HepG2 (cell line): ENCODE data around the gene ADARB2.

Source experiments
- CTCF ChIP-seq: sonication (generic); formaldehyde crosslinking; IDR thresholded peaks from 2 replicates; pipeline ENCODE4 v1.5.0; 2020; ENCODE audit warnings: mild to moderate bottlenecking, missing genetic modification reagents, moderate library complexity
- FOXP4 ChIP-seq: sonication (generic); formaldehyde crosslinking; IDR thresholded peaks from 2 replicates; pipeline ENCODE4 v1.4.0; 2020; ENCODE audit warnings: missing genetic modification reagents
- GABPA ChIP-seq, 2 experiments: IDR thresholded peaks; 2 replicates each; pipeline ENCODE4 v1.6.1; 2011 to 2016; ENCODE audit warnings: low read depth in 2 of 2, low read length in 1 of 2, missing biosample characterization in 1 of 2, missing genetic modification characterization in 1 of 2
- NFIC ChIP-seq: IDR thresholded peaks from 2 replicates; pipeline ENCODE4 v1.6.1; 2012; ENCODE audit warnings: mild to moderate bottlenecking, low read length, inconsistent platforms
- POLR2A ChIP-seq, 2 experiments: IDR thresholded peaks; 2 replicates each; pipeline ENCODE4 v1.6.1; 2011; ENCODE audit warnings: low read depth in 2 of 2, low read length in 2 of 2, mild to moderate bottlenecking in 1 of 2, moderate library complexity in 1 of 2; ENCODE audit not compliant: insufficient read depth in 1 of 2
- TAF1 ChIP-seq: sonication (generic); formaldehyde crosslinking; IDR thresholded peaks from 2 replicates; pipeline ENCODE4 v1.4.0; 2020; ENCODE audit warnings: missing genetic modification reagents
- TFAP4 ChIP-seq: sonication (generic); IDR thresholded peaks from 2 replicates; pipeline ENCODE4 v1.6.1; 2016; ENCODE audit warnings: low read depth, borderline replicate concordance
- ZBTB25 ChIP-seq: IDR thresholded peaks from 2 replicates; pipeline ENCODE4 v1.6.1; 2018; ENCODE audit warnings: missing genetic modification reagents
- ZNF121 ChIP-seq: sonication (generic); formaldehyde crosslinking; IDR thresholded peaks from 2 replicates; pipeline ENCODE4 v1.5.0; 2020; ENCODE audit warnings: mild to moderate bottlenecking, missing genetic modification reagents
- ZNF367 ChIP-seq: sonication (generic); formaldehyde crosslinking; IDR thresholded peaks from 2 replicates; pipeline ENCODE4 v1.4.0; 2020; ENCODE audit warnings: missing genetic modification reagents, borderline replicate concordance

- no peak for TF ChIP-seq FOXP4 (CRISPR knock-in tag)
- no peak for TF ChIP-seq CTCF (CRISPR knock-in tag)
- no peak for TF ChIP-seq TFAP4
- no peak for TF ChIP-seq GABPA (IDR thresholded peaks at IDR 0.05; ENCODE audit: low read depth, low read length)
- no peak for TF ChIP-seq GABPA (CRISPR knock-in tag; IDR thresholded peaks at IDR 0.05; ENCODE audit: low read depth)
- TF ChIP-seq ZNF367 (CRISPR knock-in tag): no peak
- no peak for TF ChIP-seq POLR2A (IDR thresholded peaks at IDR 0.05; ENCODE audit: insufficient read depth in 1 of 2, low read depth in 2 of 2, low read length in 2 of 2)
- no peak for TF ChIP-seq TAF1 (CRISPR knock-in tag)
- TF ChIP-seq ZBTB25 (CRISPR knock-in tag): no peak
- TF ChIP-seq NFIC: no peak
- TF ChIP-seq ZNF121 (CRISPR knock-in tag): no peak
Observed at GRCh38 chr10:1625079-1625478, 112.2 kb downstream of the ADARB2 start.
